Measurements from ENCODE around the gene HNRNPDL.
"Not testable (repeated sequence)": the region's sequence is repeated elsewhere in the genome, so short reads cannot be mapped to it uniquely, and the experiment has no call there.

HNRNPDL gene

DNA sequence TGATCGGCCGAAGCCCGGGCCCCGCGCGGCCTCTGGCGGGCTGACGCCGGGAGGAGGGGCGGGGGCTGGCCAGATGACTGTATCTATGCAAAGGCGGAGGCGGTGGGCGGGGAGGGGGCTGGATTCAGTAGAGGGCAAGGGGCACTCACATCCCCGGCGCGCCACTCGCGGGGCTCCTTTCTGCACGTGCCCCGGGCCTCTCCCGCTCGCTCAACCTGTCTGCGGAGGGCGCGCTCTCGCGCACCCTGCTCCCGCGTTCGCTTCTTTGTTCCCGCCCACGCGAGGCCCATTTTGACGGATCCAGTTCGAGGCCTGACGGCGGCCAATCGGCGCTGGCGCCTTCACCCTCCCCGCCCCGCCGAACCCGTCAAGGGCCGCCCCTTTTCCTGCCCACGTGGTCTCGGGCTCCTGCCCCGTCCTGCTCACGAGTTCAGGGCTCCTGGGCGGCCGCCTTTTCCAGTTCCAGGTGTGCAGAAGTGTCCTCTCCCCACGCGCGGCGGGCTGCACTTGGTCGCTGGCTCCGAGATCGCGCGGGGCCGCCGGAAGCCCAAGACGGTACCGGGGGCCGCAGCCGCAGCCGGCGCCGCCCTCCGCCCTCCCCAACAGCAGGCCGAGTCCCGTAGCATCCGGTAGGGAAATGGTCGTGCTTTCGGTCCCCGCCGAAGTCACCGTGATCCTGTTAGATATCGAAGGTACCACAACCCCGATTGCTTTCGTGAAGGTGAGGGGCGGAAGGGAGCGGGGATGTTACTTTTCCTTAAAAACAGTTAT is at the start of gene HNRNPDL, which contains the start of gene ENOPH1:
HNRNPDL (minus strand) TSS at position 270 of the 771 bp plus-strand sequence. CDS start 772 bp downstream, outside the sequence.
ENOPH1 (plus strand) TSS at position 398 of the 771 bp plus-strand sequence; CDS start at position 638, 240 bp downstream.
- H3K27ac ChIP-seq: peak within 1 kb of the TSS; percentile 99
- no peak for TF ChIP-seq CTCF (conservative IDR thresholded peaks at IDR 0.05)

GRCh38 chr4:82479562-82479961 is 49.3 kb upstream of the HNRNPDL start:
- H3K27ac ChIP-seq: no peak overlapping the region
- no peak for TF ChIP-seq CTCF (conservative IDR thresholded peaks at IDR 0.05)

DNA sequence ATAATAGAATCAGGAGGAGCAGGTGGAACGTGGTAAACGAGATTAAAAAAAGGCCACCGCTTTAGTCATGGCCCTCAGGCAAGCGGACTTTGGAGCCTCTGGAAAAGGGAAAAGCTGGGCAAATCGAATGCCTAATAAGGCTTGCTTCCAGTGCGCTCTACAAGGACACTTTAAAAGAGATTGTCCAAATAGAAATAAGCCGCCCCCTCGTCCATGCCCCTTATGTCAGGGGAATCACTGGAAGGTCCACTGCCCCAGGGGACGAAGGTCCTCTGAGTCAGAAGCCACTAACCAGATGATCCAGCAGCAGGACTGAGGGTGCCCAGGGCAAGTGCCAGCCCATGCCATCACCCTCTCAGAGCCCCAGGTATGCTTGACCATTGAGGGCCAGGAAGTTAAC is 47.2 kb upstream of the HNRNPDL start:
- not testable (repeated sequence) for H3K27ac ChIP-seq

DNA sequence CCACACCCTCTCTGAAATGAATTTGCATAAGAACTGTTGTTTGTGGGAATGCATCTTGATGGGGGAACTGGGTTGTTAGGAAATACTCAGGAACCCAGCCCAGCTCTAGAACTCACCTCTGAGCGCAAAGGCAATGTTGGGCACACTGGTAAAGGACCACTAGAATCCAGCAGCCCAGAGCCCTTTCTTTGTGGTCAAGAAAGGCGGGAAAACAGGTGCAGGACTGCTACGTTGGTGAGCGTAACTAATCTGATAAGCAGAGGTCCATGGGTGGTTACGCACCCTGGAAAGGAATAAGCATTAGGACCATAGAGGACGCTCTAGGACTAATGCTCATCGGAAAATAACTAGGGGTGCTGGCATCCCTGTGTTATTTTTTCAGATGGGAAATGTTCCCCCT is 45.7 kb upstream of the HNRNPDL start:
- not testable (repeated sequence) for H3K27ac ChIP-seq

GRCh38 chr4:82473621-82474164 is 43.4 kb upstream of the HNRNPDL start:
- no peak for TF ChIP-seq CTCF (conservative IDR thresholded peaks at IDR 0.05)
- no peak overlapping the region for H3K27ac ChIP-seq

DNA sequence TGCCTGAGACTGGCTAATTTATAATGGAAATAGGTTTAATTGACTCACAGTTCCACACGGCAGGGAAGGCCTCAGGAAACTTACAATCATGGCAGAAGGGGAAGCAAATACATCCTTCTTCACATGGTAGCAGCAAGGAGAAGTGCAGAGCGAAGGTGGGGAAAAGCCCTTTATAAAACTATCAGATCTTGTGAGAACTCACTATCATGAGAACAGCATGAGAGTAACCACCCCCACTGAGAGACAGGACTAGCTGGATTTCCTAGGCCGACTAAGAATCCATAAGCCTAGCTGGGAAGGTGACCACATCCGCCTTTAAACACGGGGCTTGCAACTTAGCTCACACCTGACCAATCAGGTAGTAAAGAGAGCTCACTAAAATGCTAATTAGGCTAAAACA is 42.8 kb upstream of the HNRNPDL start:
- not testable (repeated sequence) for H3K27ac ChIP-seq

DNA sequence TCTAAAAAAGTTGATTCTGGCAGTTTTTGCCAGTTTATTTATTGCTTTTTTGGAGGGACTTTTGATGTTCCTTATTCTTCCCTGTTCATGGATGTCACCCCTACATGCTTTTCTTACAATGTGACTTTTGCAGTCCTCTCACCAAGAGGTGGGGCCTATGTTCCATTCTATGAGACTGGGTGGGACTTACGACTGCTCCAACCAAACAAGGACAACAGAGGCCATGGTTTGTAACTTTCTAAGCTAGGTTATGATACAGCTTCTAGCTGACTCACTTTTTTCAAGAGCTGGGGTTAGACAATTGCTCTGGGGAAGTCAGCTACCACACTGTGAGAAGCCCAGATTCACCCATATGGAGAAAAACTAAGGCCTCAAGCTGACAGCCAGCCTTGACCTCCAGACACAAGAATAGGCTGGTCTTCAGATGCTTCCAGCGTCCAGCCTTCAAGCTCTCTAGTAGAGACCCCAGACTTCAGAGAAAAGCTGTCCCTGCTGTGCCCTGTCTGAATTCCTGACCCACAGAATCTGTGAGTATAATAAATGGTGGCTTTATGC is 39.6 kb upstream of the HNRNPDL start:
- no peak overlapping the region for H3K27ac ChIP-seq
- TF ChIP-seq CTCF (conservative IDR thresholded peaks at IDR 0.05): no peak; the same call in 1 of the 2 replicates

- no peak for TF ChIP-seq CTCF (conservative IDR thresholded peaks at IDR 0.05)
These were observed 37.2 kb upstream of the HNRNPDL start for GRCh38 chr4:82467471-82467870.

GRCh38 chr4:82463221-82463620 is 33.0 kb upstream of the HNRNPDL start:
- no peak for TF ChIP-seq CTCF (conservative IDR thresholded peaks at IDR 0.05)
- H3K27ac ChIP-seq: no peak overlapping the region; the same call in 1 of the 2 replicates

More at GRCh38 chr4:82467471-82467870, 37.2 kb upstream of the HNRNPDL start:
- H3K27ac ChIP-seq: no peak overlapping the region

All from VCaP (cell line).